ENCODE data around the gene IL36B. TPM values are rescaled to one million over a fixed set of nuclear protein-coding genes. Genes with fewer than 3 reads are reported as not detected.
"Not testable (repeated sequence)": the region's sequence is repeated elsewhere in the genome, so short reads cannot be mapped to it uniquely, and the experiment has no call there.

IL36B gene
- not detected for total RNA-seq

DNA sequence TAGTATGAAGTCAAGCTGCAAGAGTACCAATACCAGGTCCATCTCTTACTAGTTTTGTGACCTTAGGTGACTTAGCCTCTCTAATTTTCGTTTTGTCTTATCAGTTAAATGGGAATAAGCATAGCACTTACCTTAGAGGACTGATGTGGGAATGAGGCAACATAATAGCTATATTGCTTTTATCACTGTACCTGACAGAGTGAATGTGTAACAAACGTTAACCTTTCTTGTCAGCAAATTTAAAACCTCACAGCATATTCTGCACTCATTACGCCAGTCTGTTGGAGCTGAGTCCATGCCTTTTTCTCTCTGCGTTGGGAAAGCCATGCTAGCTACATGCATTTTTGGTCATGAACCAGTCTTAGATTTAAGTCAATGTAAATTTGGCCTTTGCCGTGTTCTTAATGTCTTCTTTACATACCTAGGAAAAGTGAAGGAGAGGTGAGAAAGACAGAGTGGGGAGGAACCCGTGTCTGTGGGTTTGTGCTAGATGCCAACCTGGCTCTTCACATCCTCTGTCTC lies at the start of gene IL36B:
Gene IL36B (minus strand): TSS at position 472 of the 522 bp plus-strand sequence.
- Histone ChIP-seq H3K4me1 (no peaks in the 10 kb centered on the region), H3K27me3 (no peaks in the 10 kb centered on the region), H3K27ac (no peak within 1 kb of the TSS), H3K9me3 (no peaks in the 10 kb centered on the region), H3K4me3 (no peak within 1 kb of the TSS), H3K36me3 (no peaks in the 10 kb centered on the region)
- DNase-seq (ENCODE audit: low spot score in 2 of 2) = no peak
- intact Hi-C loops (cut with DNase I) = no loop called here
- TF ChIP-seq, protein P1, sequence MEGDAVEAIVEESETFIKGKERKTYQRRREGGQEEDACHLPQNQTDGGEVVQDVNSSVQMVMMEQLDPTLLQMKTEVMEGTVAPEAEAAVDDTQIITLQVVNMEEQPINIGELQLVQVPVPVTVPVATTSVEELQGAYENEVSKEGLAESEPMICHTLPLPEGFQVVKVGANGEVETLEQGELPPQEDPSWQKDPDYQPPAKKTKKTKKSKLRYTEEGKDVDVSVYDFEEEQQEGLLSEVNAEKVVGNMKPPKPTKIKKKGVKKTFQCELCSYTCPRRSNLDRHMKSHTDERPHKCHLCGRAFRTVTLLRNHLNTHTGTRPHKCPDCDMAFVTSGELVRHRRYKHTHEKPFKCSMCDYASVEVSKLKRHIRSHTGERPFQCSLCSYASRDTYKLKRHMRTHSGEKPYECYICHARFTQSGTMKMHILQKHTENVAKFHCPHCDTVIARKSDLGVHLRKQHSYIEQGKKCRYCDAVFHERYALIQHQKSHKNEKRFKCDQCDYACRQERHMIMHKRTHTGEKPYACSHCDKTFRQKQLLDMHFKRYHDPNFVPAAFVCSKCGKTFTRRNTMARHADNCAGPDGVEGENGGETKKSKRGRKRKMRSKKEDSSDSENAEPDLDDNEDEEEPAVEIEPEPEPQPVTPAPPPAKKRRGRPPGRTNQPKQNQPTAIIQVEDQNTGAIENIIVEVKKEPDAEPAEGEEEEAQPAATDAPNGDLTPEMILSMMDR (IDR thresholded peaks at IDR 0.05) = no peak

DNA sequence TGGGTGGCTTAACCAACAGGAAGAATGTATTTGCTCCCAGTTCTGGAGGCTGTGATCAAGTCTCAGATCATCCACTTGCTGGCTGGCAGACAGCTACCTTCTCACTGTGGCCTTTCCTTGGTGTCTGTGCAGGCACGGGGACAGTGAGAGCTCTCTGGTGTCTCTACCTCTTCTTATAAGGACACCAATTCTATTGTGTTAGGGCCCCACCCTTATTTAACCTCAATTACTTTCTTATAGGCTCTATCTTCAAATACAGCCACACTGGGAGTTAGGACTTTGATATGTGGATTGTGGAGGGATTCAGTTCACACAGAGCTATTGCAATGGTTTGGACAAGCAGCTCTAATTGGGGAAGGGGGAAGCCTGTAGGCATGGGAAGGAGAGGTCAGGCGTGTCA lies 49.5 kb upstream of the IL36B start:
- no peaks in the 10 kb centered on the region for H3K9me3 ChIP-seq
- TF ChIP-seq, protein P1 (IDR thresholded peaks at IDR 0.05) = no peak
- no peak for DNase-seq (ENCODE audit: low spot score in 2 of 2)
- H3K27ac ChIP-seq = no peak overlapping the region
- no peaks in the 10 kb centered on the region for H3K36me3 ChIP-seq
- intact Hi-C loops (cut with DNase I) = no loop called here
- H3K4me3 ChIP-seq = no peak overlapping the region
- H3K27me3 ChIP-seq = no peaks in the 10 kb centered on the region
- no peaks in the 10 kb centered on the region for H3K4me1 ChIP-seq

DNA sequence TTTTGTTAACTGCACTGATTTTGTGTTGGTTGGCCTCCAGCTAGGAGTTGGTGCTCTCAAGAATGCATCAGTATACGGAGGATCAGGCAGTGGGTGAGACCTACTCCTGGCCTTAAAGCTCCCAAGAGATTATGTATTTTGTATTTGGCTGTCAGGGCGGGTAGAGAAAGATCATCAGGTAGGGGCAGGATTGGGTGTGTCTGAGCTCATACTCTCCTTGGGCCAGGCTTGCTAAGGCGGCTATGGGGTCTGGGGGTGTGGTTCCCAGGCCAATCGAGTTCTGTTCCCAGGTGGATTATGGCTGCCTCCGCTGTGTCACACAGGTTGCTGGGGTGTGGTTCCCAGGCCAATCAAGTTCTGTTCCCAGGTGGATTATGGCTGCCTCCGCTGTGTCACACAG lies 45.9 kb upstream of the IL36B start:
- H3K4me1 ChIP-seq = no peaks in the 10 kb centered on the region
- H3K4me3 ChIP-seq = no peak overlapping the region
- TF ChIP-seq, protein P1 (IDR thresholded peaks at IDR 0.05) = no peak
- no peaks in the 10 kb centered on the region for H3K9me3 ChIP-seq
- H3K36me3 ChIP-seq = no peaks in the 10 kb centered on the region
- DNase-seq (ENCODE audit: low spot score in 2 of 2) = no peak
- intact Hi-C loops (cut with DNase I) = no loop called here
- no peak overlapping the region for H3K27ac ChIP-seq
- no peaks in the 10 kb centered on the region for H3K27me3 ChIP-seq

DNA sequence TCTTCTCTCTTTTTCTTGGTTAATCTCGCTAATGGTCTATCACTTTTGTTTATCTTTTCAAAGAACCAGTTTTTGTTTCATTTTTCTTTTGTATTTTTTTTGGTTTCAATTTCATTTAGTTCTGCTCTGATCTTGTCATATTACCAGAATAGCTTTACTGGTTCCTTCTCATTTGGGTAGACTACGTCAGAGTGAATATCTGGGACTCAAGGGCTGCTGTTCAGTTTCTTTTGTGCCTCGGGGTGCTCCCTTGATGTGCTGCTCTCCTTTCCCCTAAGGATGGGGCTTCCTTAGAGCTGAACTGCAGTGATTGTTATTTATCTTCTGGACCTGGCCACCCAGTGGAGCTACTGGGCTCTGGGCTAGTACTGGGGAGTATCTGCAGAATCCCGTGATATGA lies 45.4 kb upstream of the IL36B start:
- Histone ChIP-seq H3K9me3 (no peaks in the 10 kb centered on the region), H3K27me3 (no peaks in the 10 kb centered on the region), H3K27ac (no peak overlapping the region), H3K4me1 (no peaks in the 10 kb centered on the region), H3K36me3 (no peaks in the 10 kb centered on the region), H3K4me3 (no peak overlapping the region)
- TF ChIP-seq, protein P1 (IDR thresholded peaks at IDR 0.05) = no peak
- DNase-seq (ENCODE audit: low spot score in 2 of 2) = no peak
- intact Hi-C loops (cut with DNase I) = no loop called here

DNA sequence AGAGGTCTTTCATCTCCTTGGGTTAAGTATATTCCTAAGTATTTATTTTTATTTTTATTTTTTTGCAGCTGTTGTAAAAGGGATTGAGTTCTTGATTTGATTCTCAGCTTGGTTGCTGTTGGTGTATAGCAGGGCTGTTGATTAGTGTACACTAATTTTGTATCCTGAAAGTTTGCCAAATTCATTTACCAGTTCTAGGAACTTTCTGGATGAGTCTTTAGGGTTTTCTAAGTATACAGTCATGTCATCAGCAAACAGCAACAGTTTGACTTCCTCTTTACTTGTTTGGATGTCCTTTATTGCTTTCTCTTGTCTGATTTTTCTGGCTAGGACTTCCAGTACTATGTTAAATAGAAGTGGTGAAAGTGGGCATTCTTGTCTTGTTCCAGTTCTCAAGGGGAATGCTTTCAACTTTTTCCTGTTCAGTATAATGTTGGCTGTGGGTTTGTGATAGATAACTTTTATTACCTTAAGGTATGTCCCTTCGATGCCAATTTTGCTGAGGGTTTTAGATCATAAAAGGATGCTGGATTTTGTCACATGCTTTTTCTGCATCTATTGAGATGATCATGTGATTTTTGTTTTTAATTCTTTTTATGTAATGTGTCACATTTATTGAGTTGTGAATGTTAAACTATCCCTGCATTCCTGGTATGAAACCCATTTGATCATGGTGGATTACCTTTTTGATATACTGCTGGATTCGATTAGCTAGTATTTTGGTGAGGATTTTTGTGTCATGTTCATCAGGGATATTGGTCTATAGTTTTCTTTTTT lies 44.4 kb upstream of the IL36B start:
- H3K4me1 ChIP-seq; DNase-seq (ENCODE audit: low spot score in 2 of 2); H3K4me3 ChIP-seq; H3K36me3 ChIP-seq; intact Hi-C loops (cut with DNase I); H3K9me3 ChIP-seq; H3K27ac ChIP-seq; H3K27me3 ChIP-seq: not testable (repeated sequence)

DNA sequence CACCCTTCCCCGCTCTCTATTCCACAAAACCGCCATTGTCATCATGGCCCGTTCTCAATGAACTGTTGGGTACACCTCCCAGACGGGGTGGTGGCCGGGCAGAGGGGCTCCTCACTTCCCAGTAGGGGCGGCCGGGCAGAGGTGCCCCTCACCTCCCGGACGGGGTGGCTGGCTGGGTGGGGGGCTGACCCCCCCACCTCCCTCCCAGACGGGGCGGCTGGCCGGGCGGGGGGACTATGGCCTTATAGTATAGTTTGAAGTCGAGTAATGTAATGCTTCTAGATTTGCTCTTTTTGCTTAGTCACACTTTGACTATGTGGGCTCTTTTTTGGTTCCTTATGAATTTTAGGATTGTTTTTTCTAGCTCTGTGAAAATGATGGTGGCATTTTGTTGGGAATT lies 43.6 kb upstream of the IL36B start:
- H3K27ac ChIP-seq; H3K9me3 ChIP-seq; H3K4me3 ChIP-seq; H3K4me1 ChIP-seq; intact Hi-C loops (cut with DNase I); H3K27me3 ChIP-seq; DNase-seq (ENCODE audit: low spot score in 2 of 2); H3K36me3 ChIP-seq: not testable (repeated sequence)
